Right forelimb (tissue), 1 donor: ENCODE measurements around the gene MBD4.
"Not testable (repeated sequence)": the region's sequence is repeated elsewhere in the genome, so short reads cannot be mapped to it uniquely, and the experiment has no call there.

Experiments used
- DNase-seq: peaks from one replicate; pipeline ENCODE4 v3.0.0-alpha.2; 2018

The MBD4 gene

GRCh38 chr3:129439817-129440617, at the start of gene MBD4, which contains the start of gene IFT122:
MBD4 (minus strand) TSS chr3:129439948; CDS start chr3:129439833, 115 bp downstream.
IFT122 (plus strand) TSS chr3:129440224; CDS start chr3:129440331, 107 bp downstream.
- peak; percentile 98 for DNase-seq

- DNase-seq = not testable (repeated sequence)
Observed at GRCh38 chr3:129489258-129489657, 49.5 kb upstream of the MBD4 start.

- DNase-seq = not testable (repeated sequence)
Observed at GRCh38 chr3:129487868-129488335, 48.2 kb upstream of the MBD4 start.

GRCh38 chr3:129487183-129487867, 47.6 kb upstream of the MBD4 start:
- no peak for DNase-seq

- DNase-seq = no peak
Observed at GRCh38 chr3:129486664-129487035, 46.9 kb upstream of the MBD4 start.

GRCh38 chr3:129485721-129486663, 46.2 kb upstream of the MBD4 start:
- peak; percentile 56 for DNase-seq

GRCh38 chr3:129485146-129485545, 45.4 kb upstream of the MBD4 start:
- DNase-seq = not testable (repeated sequence)

- DNase-seq = no peak
Observed at GRCh38 chr3:129483870-129484269, 44.1 kb upstream of the MBD4 start.

GRCh38 chr3:129482721-129483120, 43.0 kb upstream of the MBD4 start:
- no peak for DNase-seq

GRCh38 chr3:129481766-129482332, 42.1 kb upstream of the MBD4 start:
- no peak for DNase-seq

- DNase-seq = not testable (repeated sequence)
Observed at GRCh38 chr3:129481225-129481765, 41.5 kb upstream of the MBD4 start.

- DNase-seq = no peak
Observed at GRCh38 chr3:129476586-129476985, 36.8 kb upstream of the MBD4 start.

- DNase-seq = no peak
Observed at GRCh38 chr3:129475863-129476262, 36.1 kb upstream of the MBD4 start.

- DNase-seq = no peak
Observed at GRCh38 chr3:129474984-129475804, 35.4 kb upstream of the MBD4 start.

GRCh38 chr3:129473769-129474152, 34.0 kb upstream of the MBD4 start:
- DNase-seq = no peak

GRCh38 chr3:129473067-129473768, 33.5 kb upstream of the MBD4 start:
- no peak for DNase-seq

- no peak for DNase-seq
Observed at GRCh38 chr3:129470861-129471260, 31.1 kb upstream of the MBD4 start.

- DNase-seq = no peak
Observed at GRCh38 chr3:129469026-129469425, 29.3 kb upstream of the MBD4 start.

- no peak for DNase-seq
Observed at GRCh38 chr3:129467932-129468331, 28.2 kb upstream of the MBD4 start.

GRCh38 chr3:129463716-129464115, 24.0 kb upstream of the MBD4 start:
- no peak for DNase-seq

- DNase-seq = no peak
Observed at GRCh38 chr3:129463094-129463493, 23.3 kb upstream of the MBD4 start.
